ENCODE data around the gene ATOX1.

Gene ATOX1

GRCh38 chr5:151758141-151758429, 346 bp downstream of the ATOX1 start:
- POLR2A ChIA-PET, result interaction anchor here (0.8 to 2.3 kb wide), 2 partner anchors 13 to 71 kb away, joined by 3 to 12 read pairs; partner anchors contain the start of genes G3BP1 and SPARC
- no peak for DNase-seq (ENCODE audit: low read depth, low spot score)

GRCh38 chr5:151757233-151758140, 944 bp downstream of the ATOX1 start:
- no peak for TF ChIP-seq CTCF (IDR thresholded peaks at IDR 0.05; ENCODE audit: insufficient read depth, low read length, missing control alignments)

More at GRCh38 chr5:151758141-151758429, 346 bp downstream of the ATOX1 start:
- CTCF ChIA-PET, result interaction anchor here (1.0 to 3.2 kb wide), 6 partner anchors 11 to 106 kb away, joined by 3 to 28 read pairs (median 5); partner anchors contain the start of gene G3BP1
- peak overlapping the region; percentile 89 for H3K4me3 ChIP-seq (ENCODE audit: low read depth, low read length)
- TF ChIP-seq CTCF (IDR thresholded peaks at IDR 0.05; ENCODE audit: insufficient read depth, low read length, missing control alignments), result no peak

DNA sequence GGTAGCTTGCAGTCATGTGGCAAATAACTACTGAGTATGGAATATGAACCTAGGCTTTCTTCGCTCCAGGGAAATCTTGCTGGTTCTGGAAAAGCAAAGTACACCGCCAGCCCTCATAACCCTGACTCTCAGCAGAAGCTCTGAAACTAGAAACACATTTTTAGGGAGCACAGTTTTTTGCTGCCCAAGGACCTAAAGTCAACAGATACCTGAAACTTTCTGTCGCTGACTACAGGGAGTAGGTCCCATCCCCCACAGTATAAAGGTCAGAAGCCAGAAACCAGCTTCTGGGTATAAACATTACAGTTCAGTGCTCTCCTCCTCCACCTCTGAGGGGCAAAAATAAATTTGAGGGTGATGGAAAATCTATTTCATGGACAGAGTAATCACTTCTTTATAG, 3.0 kb downstream of the ATOX1 start:
- no peak overlapping the region for H3K4me3 ChIP-seq (ENCODE audit: low read depth, low read length)
- ChIA-PET POLR2A (no interaction called here), CTCF (interaction anchor here (0.6 to 1.5 kb wide), 7 partner anchors 12 to 296 kb away, joined by 3 to 9 read pairs (median 3); no protein-coding TSS in a partner anchor)
- DNase-seq (ENCODE audit: low read depth, low spot score), result no peak
- no peak for TF ChIP-seq CTCF (IDR thresholded peaks at IDR 0.05; ENCODE audit: insufficient read depth, low read length, missing control alignments)

More at GRCh38 chr5:151757233-151758140, 944 bp downstream of the ATOX1 start:
- H3K4me3 ChIP-seq (ENCODE audit: low read depth, low read length), result peak overlapping the region; percentile 89
- no peak for DNase-seq (ENCODE audit: low read depth, low spot score)
- CTCF ChIA-PET, result interaction anchor here (0.9 to 3.2 kb wide), 8 partner anchors 10 to 310 kb away, joined by 3 to 28 read pairs (median 4); partner anchors contain the start of genes G3BP1 and SLC36A1
- POLR2A ChIA-PET, result interaction anchor here (0.8 to 2.3 kb wide), 2 partner anchors 14 to 71 kb away, joined by 3 to 12 read pairs; partner anchors contain the start of genes G3BP1 and SPARC

DNA sequence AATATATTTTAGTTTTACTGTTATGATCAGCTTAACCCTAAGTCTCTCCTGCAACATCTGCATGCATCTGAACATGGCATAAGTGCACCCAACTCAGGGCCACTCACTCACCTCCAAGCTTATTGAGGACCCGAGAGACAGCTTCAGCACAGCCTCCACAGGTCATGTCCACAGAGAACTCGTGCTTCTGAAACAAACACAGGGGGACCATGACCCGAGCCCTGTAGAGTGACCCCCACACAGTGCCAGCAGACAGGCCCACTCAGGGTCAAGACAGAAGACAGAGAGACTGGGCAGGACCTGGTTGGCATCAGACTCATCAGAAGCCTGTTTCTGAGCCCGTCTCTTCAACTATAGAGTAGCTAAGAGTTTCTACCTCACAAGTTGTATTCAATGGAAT, 6.8 kb downstream of the ATOX1 start:
- CTCF ChIA-PET, result interaction anchor here (1.1 to 22.0 kb wide), 6 partner anchors 9 to 304 kb away, joined by 3 to 652 read pairs (median 5); partner anchors contain the start of gene G3BP1
- TF ChIP-seq CTCF (IDR thresholded peaks at IDR 0.05; ENCODE audit: insufficient read depth, low read length, missing control alignments), result no peak
- H3K4me3 ChIP-seq (ENCODE audit: low read depth, low read length), result no peak overlapping the region
- DNase-seq (ENCODE audit: low read depth, low spot score), result no peak
- POLR2A ChIA-PET, result interaction anchor here (1.3 to 2.0 kb wide), 2 partner anchors 20 to 53 kb away, joined by 3 to 8 read pairs; partner anchors contain the start of gene G3BP1

GRCh38 chr5:151751091-151751490, 7.3 kb downstream of the ATOX1 start:
- POLR2A ChIA-PET, result interaction anchor here (1.3 to 2.0 kb wide), 2 partner anchors 21 to 52 kb away, joined by 3 to 8 read pairs; partner anchors contain the start of gene G3BP1
- no peak for TF ChIP-seq CTCF (IDR thresholded peaks at IDR 0.05; ENCODE audit: insufficient read depth, low read length, missing control alignments)
- no peak overlapping the region for H3K4me3 ChIP-seq (ENCODE audit: low read depth, low read length)
- CTCF ChIA-PET, result interaction anchor here (1.1 to 22.0 kb wide), 6 partner anchors 8 to 303 kb away, joined by 3 to 652 read pairs (median 5); partner anchors contain the start of gene G3BP1
- DNase-seq (ENCODE audit: low read depth, low spot score), result no peak

DNA sequence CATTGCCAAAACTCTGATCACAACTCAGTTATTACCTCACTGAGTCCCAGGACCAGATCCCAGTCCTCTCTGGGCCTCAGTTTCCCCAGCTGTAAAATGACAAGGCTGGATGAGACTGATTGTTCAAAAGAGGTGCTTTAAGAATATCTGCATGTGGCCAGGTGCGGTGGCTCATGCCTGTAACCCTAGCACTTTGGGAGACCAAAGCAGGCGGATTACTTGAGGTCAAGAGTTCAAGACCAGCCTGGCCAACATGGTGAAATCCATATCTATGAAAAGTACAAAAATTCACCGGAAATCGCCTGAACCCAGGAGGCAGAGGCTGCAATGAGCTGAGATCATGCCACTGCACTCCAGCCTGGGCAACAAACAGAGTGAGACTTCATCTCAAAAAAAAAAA, 8.3 kb downstream of the ATOX1 start:
- TF ChIP-seq CTCF (IDR thresholded peaks at IDR 0.05; ENCODE audit: insufficient read depth, low read length, missing control alignments), result no peak
- ChIA-PET POLR2A (interaction anchor here (1.0 kb wide), 1 partner anchor 10 kb away, joined by 3 read pairs; no protein-coding TSS in a partner anchor), CTCF (interaction anchor here (1.3 to 22.0 kb wide), 2 partner anchors 88 to 302 kb away, joined by 3 to 652 read pairs; no protein-coding TSS in a partner anchor)
- H3K4me3 ChIP-seq (ENCODE audit: low read depth, low read length), result no peak overlapping the region
- no peak for DNase-seq (ENCODE audit: low read depth, low spot score)

All from AG04449 (cell line).